ENCODE data around the gene GATA6. TPM values are rescaled to one million over a fixed set of nuclear protein-coding genes. Genes with fewer than 3 reads are reported as not detected.

GATA6 gene
- total RNA-seq, 1 experiment from 2014 or later = 3.3 TPM

DNA sequence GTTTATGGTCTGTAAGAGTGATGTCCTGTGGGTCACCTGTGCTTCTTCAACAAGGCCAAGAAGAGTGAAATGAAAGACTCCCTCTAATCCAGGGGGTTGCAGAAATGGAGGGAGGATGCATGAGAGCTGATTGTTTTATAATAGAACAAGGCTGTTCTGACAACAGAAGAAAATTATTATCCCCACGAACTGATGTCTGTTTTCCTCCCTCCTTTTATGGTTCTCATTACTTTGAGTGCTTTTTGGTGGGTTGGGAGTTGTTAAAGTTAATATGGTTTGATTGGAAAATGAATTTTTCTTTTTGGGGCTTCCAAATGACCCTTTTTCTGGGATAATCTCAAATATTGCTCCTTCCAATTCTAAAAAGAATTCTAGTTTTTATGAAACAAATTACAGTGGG lies 33.6 kb downstream of the GATA6 start:
- no peak overlapping the region for H2AFZ ChIP-seq (ENCODE audit: low read depth, low read length, poor library complexity, severe bottlenecking)
- intact Hi-C loops (cut with micrococcal nuclease) = no loop called here
- ATAC-seq (no peak), DNase-seq (ENCODE audit: low read depth, low spot score) (no peak)
- RAD21 ChIA-PET (ENCODE audit: low non-redundant PET in 1 of 2, low total read pairs in 2 of 2, uncharacterized antibody in 2 of 2, unreplicated experiment in 2 of 2) = no interaction called here
- TF ChIP-seq YY1 (IDR thresholded peaks at IDR 0.05; ENCODE audit: extremely low read depth, insufficient replicate concordance, low read depth, low read length) (no peak), SRF (IDR thresholded peaks at IDR 0.05; ENCODE audit: low read depth) (no peak), ZNF274 (IDR thresholded peaks at IDR 0.05; ENCODE audit: low read depth, low read length) (no peak), ELF1 (IDR thresholded peaks at IDR 0.05; ENCODE audit: borderline replicate concordance, low read depth) (no peak)
- H3K27me3 ChIP-seq (ENCODE audit: insufficient read depth, low read length) = no peaks in the 10 kb centered on the region
- H3K9me2 ChIP-seq (ENCODE audit: insufficient read depth) = no peaks in the 10 kb centered on the region
- no peaks in the 10 kb centered on the region for H3K79me2 ChIP-seq (ENCODE audit: insufficient read depth, low read length)
- no TSS peak for BruUV-seq (replicated peaks)
- H3K4me1 ChIP-seq (ENCODE audit: control insufficient read depth in 1 of 2, insufficient read depth in 2 of 2, low read length in 2 of 2) = no peaks in the 10 kb centered on the region
- H3K4me2 ChIP-seq (ENCODE audit: low read length) = no peak overlapping the region
- H3K27ac ChIP-seq (ENCODE audit: low read depth, low read length) = no peak overlapping the region
- CTCF ChIA-PET = no interaction called here
- POLR2A ChIA-PET = interaction anchor here (0.6 kb wide), 1 partner anchor 88 kb away, joined by 3 read pairs; no protein-coding TSS in a partner anchor
- no peak overlapping the region for H3K4me3 ChIP-seq (replicated peaks in 1 of 2; ENCODE audit: low read depth in 1 of 2, low read length in 2 of 2)
- peaks cover 0 to 12% of the 10 kb centered on the region in 2 experiments; a peak in 2 of 4 replicates for H3K36me3 ChIP-seq (ENCODE audit: control insufficient read depth in 1 of 2, insufficient read depth in 2 of 2, low read length in 2 of 2)
- no peak overlapping the region for H3K9ac ChIP-seq (ENCODE audit: low read length)
- no peaks in the 10 kb centered on the region for H3K9me3 ChIP-seq (ENCODE audit: control insufficient read depth in 1 of 2, insufficient read depth in 1 of 2, low read depth in 1 of 2, low read length in 2 of 2)
- no peaks in the 10 kb centered on the region for H4K20me1 ChIP-seq (ENCODE audit: insufficient read depth)

DNA sequence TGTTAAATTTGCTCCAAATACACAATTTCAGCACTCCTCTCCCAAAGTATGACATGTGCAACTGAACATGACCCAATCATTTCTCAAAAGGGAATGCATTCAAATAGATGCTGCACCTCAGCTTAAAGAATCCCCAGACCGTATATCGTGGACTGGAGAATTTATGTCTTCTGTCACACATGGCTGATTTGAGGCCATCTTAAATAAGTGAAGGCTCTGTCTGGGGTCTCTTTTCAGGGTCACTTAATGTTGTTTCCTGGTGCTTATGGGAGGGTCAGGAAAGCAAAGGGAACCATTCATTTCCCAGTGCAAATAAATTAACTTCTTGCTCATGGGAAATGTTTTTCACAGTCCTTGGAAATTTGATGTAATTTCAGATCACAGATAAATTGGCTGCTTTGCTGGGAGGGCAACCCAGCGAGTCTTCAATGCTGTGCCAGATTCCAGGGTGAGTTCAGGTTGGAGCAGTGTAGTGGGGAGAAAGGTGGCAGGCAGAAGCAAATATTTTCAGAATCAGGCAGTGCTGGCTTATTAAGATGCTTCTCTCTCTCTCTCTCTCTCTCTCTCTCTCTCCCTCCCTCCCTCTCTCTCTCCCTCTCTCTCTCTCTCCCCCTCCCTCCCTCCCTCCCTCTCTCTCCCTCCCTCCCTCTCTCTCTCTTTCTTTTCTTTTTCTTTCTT lies 34.3 kb downstream of the GATA6 start:
- no peaks in the 10 kb centered on the region for H3K9me3 ChIP-seq (ENCODE audit: control insufficient read depth in 1 of 2, insufficient read depth in 1 of 2, low read depth in 1 of 2, low read length in 2 of 2)
- BruUV-seq (replicated peaks) = no TSS peak
- no peak for DNase-seq (ENCODE audit: low read depth, low spot score)
- H3K79me2 ChIP-seq (ENCODE audit: insufficient read depth, low read length) = no peaks in the 10 kb centered on the region
- CTCF ChIA-PET = no interaction called here
- H3K36me3 ChIP-seq (ENCODE audit: control insufficient read depth in 1 of 2, insufficient read depth in 2 of 2, low read length in 2 of 2) = peaks cover 0 to 12% of the 10 kb centered on the region in 2 experiments; a peak in 2 of 4 replicates
- no peak for ATAC-seq
- RAD21 ChIA-PET (ENCODE audit: low non-redundant PET in 1 of 2, low total read pairs in 2 of 2, uncharacterized antibody in 2 of 2, unreplicated experiment in 2 of 2) = no interaction called here
- H4K20me1 ChIP-seq (ENCODE audit: insufficient read depth) = no peaks in the 10 kb centered on the region
- no peaks in the 10 kb centered on the region for H3K4me1 ChIP-seq (ENCODE audit: control insufficient read depth in 1 of 2, insufficient read depth in 2 of 2, low read length in 2 of 2)
- H3K9ac ChIP-seq (ENCODE audit: low read length) = no peak overlapping the region
- no peak overlapping the region for H3K27ac ChIP-seq (ENCODE audit: low read depth, low read length)
- no peak overlapping the region for H2AFZ ChIP-seq (ENCODE audit: low read depth, low read length, poor library complexity, severe bottlenecking)
- no peak overlapping the region for H3K4me2 ChIP-seq (ENCODE audit: low read length)
- H3K4me3 ChIP-seq (replicated peaks in 1 of 2; ENCODE audit: low read depth in 1 of 2, low read length in 2 of 2) = no peak overlapping the region
- POLR2A ChIA-PET = interaction anchor here (0.6 kb wide), 1 partner anchor 89 kb away, joined by 3 read pairs; no protein-coding TSS in a partner anchor
- TF ChIP-seq, protein P1, sequence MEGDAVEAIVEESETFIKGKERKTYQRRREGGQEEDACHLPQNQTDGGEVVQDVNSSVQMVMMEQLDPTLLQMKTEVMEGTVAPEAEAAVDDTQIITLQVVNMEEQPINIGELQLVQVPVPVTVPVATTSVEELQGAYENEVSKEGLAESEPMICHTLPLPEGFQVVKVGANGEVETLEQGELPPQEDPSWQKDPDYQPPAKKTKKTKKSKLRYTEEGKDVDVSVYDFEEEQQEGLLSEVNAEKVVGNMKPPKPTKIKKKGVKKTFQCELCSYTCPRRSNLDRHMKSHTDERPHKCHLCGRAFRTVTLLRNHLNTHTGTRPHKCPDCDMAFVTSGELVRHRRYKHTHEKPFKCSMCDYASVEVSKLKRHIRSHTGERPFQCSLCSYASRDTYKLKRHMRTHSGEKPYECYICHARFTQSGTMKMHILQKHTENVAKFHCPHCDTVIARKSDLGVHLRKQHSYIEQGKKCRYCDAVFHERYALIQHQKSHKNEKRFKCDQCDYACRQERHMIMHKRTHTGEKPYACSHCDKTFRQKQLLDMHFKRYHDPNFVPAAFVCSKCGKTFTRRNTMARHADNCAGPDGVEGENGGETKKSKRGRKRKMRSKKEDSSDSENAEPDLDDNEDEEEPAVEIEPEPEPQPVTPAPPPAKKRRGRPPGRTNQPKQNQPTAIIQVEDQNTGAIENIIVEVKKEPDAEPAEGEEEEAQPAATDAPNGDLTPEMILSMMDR (IDR thresholded peaks at IDR 0.05 in 2 of 3, conservative IDR thresholded peaks at IDR 0.05 in 1 of 3; ENCODE audit: borderline replicate concordance in 1 of 3, insufficient read depth in 1 of 3, low read depth in 2 of 3, low read length in 2 of 3) = no peak
- TF ChIP-seq, protein P2, sequence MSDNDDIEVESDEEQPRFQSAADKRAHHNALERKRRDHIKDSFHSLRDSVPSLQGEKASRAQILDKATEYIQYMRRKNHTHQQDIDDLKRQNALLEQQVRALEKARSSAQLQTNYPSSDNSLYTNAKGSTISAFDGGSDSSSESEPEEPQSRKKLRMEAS (IDR thresholded peaks at IDR 0.05) = no peak
- TF ChIP-seq ZFX (IDR thresholded peaks at IDR 0.05) = no peak
- TF ChIP-seq SRF (IDR thresholded peaks at IDR 0.05; ENCODE audit: low read depth) = no peak
- TF ChIP-seq FOSL1 (IDR thresholded peaks at IDR 0.05; ENCODE audit: low read depth) = no peak
- TF ChIP-seq ELF1 (IDR thresholded peaks at IDR 0.05; ENCODE audit: borderline replicate concordance, low read depth) = no peak
- TF ChIP-seq, protein P3, sequence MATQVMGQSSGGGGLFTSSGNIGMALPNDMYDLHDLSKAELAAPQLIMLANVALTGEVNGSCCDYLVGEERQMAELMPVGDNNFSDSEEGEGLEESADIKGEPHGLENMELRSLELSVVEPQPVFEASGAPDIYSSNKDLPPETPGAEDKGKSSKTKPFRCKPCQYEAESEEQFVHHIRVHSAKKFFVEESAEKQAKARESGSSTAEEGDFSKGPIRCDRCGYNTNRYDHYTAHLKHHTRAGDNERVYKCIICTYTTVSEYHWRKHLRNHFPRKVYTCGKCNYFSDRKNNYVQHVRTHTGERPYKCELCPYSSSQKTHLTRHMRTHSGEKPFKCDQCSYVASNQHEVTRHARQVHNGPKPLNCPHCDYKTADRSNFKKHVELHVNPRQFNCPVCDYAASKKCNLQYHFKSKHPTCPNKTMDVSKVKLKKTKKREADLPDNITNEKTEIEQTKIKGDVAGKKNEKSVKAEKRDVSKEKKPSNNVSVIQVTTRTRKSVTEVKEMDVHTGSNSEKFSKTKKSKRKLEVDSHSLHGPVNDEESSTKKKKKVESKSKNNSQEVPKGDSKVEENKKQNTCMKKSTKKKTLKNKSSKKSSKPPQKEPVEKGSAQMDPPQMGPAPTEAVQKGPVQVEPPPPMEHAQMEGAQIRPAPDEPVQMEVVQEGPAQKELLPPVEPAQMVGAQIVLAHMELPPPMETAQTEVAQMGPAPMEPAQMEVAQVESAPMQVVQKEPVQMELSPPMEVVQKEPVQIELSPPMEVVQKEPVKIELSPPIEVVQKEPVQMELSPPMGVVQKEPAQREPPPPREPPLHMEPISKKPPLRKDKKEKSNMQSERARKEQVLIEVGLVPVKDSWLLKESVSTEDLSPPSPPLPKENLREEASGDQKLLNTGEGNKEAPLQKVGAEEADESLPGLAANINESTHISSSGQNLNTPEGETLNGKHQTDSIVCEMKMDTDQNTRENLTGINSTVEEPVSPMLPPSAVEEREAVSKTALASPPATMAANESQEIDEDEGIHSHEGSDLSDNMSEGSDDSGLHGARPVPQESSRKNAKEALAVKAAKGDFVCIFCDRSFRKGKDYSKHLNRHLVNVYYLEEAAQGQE (IDR thresholded peaks at IDR 0.05; ENCODE audit: low read depth) = no peak
- TF ChIP-seq, protein P4, sequence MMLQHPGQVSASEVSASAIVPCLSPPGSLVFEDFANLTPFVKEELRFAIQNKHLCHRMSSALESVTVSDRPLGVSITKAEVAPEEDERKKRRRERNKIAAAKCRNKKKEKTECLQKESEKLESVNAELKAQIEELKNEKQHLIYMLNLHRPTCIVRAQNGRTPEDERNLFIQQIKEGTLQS (IDR thresholded peaks at IDR 0.05) = no peak
- TF ChIP-seq YY1 (IDR thresholded peaks at IDR 0.05; ENCODE audit: extremely low read depth, insufficient replicate concordance, low read depth, low read length) = no peak
- no peak for TF ChIP-seq JUND (IDR thresholded peaks at IDR 0.05)
- TF ChIP-seq EZH2phosphoT487 (IDR thresholded peaks at IDR 0.05; ENCODE audit: borderline replicate concordance) = no peak
- H3K27me3 ChIP-seq (ENCODE audit: insufficient read depth, low read length) = no peaks in the 10 kb centered on the region
- H3K9me2 ChIP-seq (ENCODE audit: insufficient read depth) = no peaks in the 10 kb centered on the region
- intact Hi-C loops (cut with micrococcal nuclease) = no loop called here

Data from HCT116 (cell line).